BLaER1 treated with 17β-estradiol and CSF1 and Interleukin-3, amounts not matched to agents 10 nM and 100 nM (cell line): ENCODE measurements around the gene RABGAP1L.

Experiments used
- H3K27ac ChIP-seq, 11 experiments: shearing (Covaris generic); formaldehyde crosslinking; 2 replicates each; pipeline ENCODE4 v1.8.1; 2022
- H3K27me3 ChIP-seq, 11 experiments: shearing (Covaris generic); formaldehyde crosslinking; 2 replicates each; pipeline ENCODE4 v1.8.1; 2022
- H3K36me3 ChIP-seq, 11 experiments: shearing (Covaris generic); formaldehyde crosslinking; 2 replicates each; pipeline ENCODE4 v1.8.1; 2022
- H3K4me1 ChIP-seq, 10 experiments: shearing (Covaris generic); formaldehyde crosslinking; 2 replicates each; pipeline ENCODE4 v1.8.1; 2022
- H3K4me2 ChIP-seq, 11 experiments: shearing (Covaris generic); formaldehyde crosslinking; 2 replicates each; pipeline ENCODE4 v1.8.1; 2022
- H3K4me3 ChIP-seq, 10 experiments: shearing (Covaris generic); formaldehyde crosslinking; 2 replicates each; pipeline ENCODE4 v1.8.1; 2022
- H3K9ac ChIP-seq, 11 experiments: shearing (Covaris generic); formaldehyde crosslinking; 2 replicates each; pipeline ENCODE4 v1.8.1; 2022
- H3K9me3 ChIP-seq, 11 experiments: shearing (Covaris generic); formaldehyde crosslinking; replicated peaks in 1 of 11; 2 replicates each; pipeline ENCODE4 v1.8.1; 2022
- H4K20me1 ChIP-seq, 11 experiments: shearing (Covaris generic); formaldehyde crosslinking; 2 replicates each; pipeline ENCODE4 v1.8.1; 2022
- Cebpa-rat ChIP-seq, 11 experiments: shearing (Covaris generic); IDR thresholded peaks; 2 replicates each; pipeline ENCODE4 v1.8.1; 2022

Gene RABGAP1L

DNA sequence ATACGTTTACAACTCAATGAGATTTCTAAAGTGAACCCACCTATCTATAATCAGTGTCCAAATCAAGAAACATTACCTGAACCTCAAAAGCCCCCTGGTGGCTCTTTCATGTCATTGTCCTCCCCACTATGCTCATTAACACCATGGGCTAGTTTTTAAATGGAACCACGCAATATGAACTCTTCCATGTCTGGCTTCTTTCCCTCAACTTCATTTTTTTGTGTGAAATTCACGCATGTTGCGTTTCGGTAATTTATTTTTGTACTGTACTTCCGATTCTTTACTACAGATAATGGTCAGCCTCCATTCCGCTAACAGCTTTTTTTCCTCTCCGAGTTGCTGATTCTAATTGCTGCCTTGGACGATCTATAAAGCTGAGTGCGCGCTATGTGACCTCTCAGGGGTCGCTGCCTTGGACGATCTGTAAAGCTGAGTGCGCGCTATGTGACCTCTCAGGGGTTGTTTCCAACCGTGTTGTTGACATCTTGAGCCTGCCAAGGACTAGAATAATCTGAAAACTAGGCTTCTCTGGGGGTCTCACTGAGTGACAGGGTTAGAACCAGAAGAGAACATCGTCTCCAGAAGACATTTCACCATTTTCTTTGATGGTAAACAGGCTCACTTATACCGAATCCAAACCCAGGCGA is 839.4 kb downstream of the RABGAP1L start:
- TF ChIP-seq Cebpa-rat (IDR thresholded peaks at IDR 0.05) = no peak
- peak overlapping the region; percentile 95 to 100 (median 98) for H3K27ac ChIP-seq
- no peaks in the 10 kb centered on the region; a peak in 4 of 22 replicates for H3K9me3 ChIP-seq
- peak overlapping the region; percentile 88 to 100 (median 96) for H3K9ac ChIP-seq
- H3K4me3 ChIP-seq = peak overlapping the region; percentile 84 to 99 (median 96)
- H3K27me3 ChIP-seq = no peaks in the 10 kb centered on the region
- peaks cover 23 to 44% (median 39%) of the 10 kb centered on the region in 10 experiments for H3K4me1 ChIP-seq
- H3K4me2 ChIP-seq = peak overlapping the region; percentile 78 to 90 (median 87)
- peaks cover 0 to 56% (median 17%) of the 10 kb centered on the region in 11 experiments; a peak in 10 of 22 replicates for H3K36me3 ChIP-seq
- peaks cover 22 to 37% (median 31%) of the 10 kb centered on the region in 11 experiments; a peak in 21 of 22 replicates for H4K20me1 ChIP-seq

DNA sequence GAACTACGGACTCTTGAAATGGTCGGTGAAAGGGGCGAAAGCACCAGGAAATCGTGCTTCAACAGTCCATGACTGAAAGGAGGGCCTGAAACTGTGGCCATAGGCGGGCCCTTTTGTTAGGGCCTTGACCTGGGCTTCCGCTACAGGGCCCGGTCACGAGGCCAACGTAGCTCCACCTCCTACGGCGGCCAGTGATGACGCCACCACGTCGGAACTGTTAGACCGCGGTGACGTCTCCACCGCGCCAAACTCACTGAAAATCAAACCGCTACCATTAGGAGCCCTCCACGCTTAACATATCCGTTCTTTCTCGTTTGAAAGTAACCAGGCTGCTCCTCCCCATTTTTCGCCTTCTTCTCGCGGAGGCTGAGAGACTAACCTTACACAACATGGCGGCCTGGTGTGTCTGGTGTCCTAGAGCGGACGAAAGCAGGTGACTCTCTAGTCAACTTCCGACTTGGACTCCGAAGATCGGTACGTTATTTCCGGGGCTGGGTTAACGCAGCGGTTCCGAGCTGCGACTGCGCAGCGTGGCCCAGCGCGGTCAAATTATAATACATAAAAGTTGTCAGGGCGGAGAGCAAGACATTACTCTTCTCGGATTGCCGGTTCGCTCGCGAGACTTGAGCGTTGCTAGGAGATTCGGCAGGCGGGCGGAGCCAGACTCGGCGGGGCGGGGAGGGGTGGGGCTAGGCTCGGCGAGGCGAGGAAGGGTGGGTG is 840.1 kb downstream of the RABGAP1L start:
- Histone ChIP-seq H3K27ac (peak overlapping the region; percentile 95 to 100 (median 98)), H3K27me3 (no peaks in the 10 kb centered on the region), H4K20me1 (peaks cover 29 to 44% (median 38%) of the 10 kb centered on the region in 11 experiments; a peak in 21 of 22 replicates), H3K4me1 (peaks cover 23 to 51% (median 41%) of the 10 kb centered on the region in 10 experiments), H3K36me3 (peaks cover 0 to 55% (median 17%) of the 10 kb centered on the region in 11 experiments; a peak in 14 of 22 replicates), H3K4me3 (peak overlapping the region; percentile 84 to 99 (median 96)), H3K4me2 (peak overlapping the region; percentile 78 to 90 (median 87)), H3K9me3 (no peaks in the 10 kb centered on the region; a peak in 4 of 22 replicates), H3K9ac (peak overlapping the region; percentile 88 to 100 (median 96))
- peak in 2 of 11 experiments; percentile 15 to 19; a peak in 1 of 22 replicates for TF ChIP-seq Cebpa-rat (IDR thresholded peaks at IDR 0.05)

DNA sequence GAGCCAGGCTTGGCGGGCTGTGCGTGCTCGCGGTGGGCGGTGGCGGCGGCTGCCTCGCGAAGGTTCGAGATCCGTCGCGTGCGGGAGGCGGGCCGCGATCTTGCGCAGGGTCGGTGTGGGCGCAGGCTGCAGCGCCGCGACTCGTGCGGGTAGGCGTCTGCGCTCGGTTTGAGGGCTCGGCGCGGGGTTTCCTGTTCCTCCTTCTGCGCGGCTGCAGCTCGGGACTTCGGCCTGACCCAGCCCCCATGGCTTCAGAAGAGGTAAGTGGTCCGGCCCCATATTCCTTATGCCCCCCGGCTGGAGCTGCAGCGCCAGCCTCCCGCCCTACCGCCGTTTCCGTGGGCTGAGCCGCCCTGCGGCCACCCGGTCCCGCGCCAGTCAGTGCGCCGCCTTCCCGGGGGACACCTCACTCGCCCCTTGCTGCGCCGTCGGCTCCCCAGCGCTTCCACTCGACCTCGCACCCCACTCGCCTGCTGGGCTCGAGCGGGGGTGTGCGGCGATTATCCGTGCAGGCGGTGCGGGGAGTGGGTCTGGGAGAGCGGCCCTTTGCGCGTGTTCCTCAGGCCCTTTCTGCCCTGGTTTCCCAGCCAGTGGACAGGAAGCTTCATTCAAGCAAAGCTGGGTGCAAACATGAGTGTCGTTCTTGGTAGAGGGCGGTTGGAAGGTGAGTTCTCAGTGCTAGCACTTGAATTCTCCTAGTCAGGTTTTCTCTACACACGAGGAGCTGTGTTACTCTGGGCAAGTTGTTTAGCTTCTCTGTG is 840.8 kb downstream of the RABGAP1L start, which contains the start of gene CACYBP:
Gene CACYBP (plus strand): TSS at position 12 of the 761 bp plus-strand sequence. CDS start 234 bp downstream, at position 246.
- peaks cover 32 to 51% (median 45%) of the 10 kb centered on the region in 11 experiments; a peak in 21 of 22 replicates for H4K20me1 ChIP-seq
- H3K9ac ChIP-seq = peak within 1 kb of the TSS; percentile 88 to 100 (median 96)
- H3K36me3 ChIP-seq = peaks cover 3 to 56% (median 24%) of the 10 kb centered on the region in 11 experiments; a peak in 21 of 22 replicates
- H3K4me2 ChIP-seq = peak within 1 kb of the TSS; percentile 83 to 90 (median 88)
- no peaks in the 10 kb centered on the region; a peak in 4 of 22 replicates for H3K9me3 ChIP-seq
- no peaks in the 10 kb centered on the region for H3K27me3 ChIP-seq
- H3K4me1 ChIP-seq = peaks cover 23 to 54% (median 43%) of the 10 kb centered on the region in 10 experiments
- peak within 1 kb of the TSS; percentile 95 to 100 (median 98) for H3K27ac ChIP-seq
- H3K4me3 ChIP-seq = peak within 1 kb of the TSS; percentile 84 to 99 (median 96)
- no peak for TF ChIP-seq Cebpa-rat (IDR thresholded peaks at IDR 0.05)

DNA sequence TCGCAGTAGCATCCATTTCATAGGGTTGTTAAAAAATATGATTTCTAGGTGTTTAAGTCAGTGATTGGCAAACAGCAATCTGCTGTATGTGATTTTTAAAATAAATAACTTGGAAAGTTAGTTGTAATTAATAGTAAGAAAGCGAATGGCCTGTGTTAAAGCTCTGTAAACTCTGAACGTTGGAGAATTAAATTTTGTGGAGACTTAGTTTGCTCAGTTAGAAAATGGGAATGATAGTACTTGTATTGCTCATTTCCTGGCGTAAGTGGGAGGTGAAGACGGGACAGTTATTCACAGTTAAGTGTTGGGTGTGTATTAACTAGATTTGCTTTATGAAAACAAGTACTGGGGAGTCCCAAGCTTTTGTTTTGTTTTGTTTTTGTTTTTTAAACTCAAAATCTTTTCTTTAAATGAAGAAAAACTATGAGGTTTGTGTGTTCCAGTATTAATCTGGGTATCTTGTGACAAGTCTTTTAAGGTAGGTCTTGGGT is 841.4 kb downstream of the RABGAP1L start:
- H3K4me3 ChIP-seq = peak overlapping the region; percentile 84 to 99 (median 96)
- H4K20me1 ChIP-seq = peaks cover 37 to 57% (median 50%) of the 10 kb centered on the region in 11 experiments; a peak in 21 of 22 replicates
- H3K27ac ChIP-seq = peak overlapping the region; percentile 64 to 99 (median 97)
- H3K4me1 ChIP-seq = peaks cover 23 to 58% (median 43%) of the 10 kb centered on the region in 10 experiments
- H3K9ac ChIP-seq = peak overlapping the region; percentile 88 to 99 (median 95)
- peaks cover 10 to 56% (median 30%) of the 10 kb centered on the region in 11 experiments; a peak in 21 of 22 replicates for H3K36me3 ChIP-seq
- H3K27me3 ChIP-seq = no peaks in the 10 kb centered on the region
- TF ChIP-seq Cebpa-rat (IDR thresholded peaks at IDR 0.05) = no peak
- peak overlapping the region; percentile 73 to 89 (median 80) for H3K4me2 ChIP-seq
- H3K9me3 ChIP-seq = no peaks in the 10 kb centered on the region; a peak in 4 of 22 replicates

DNA sequence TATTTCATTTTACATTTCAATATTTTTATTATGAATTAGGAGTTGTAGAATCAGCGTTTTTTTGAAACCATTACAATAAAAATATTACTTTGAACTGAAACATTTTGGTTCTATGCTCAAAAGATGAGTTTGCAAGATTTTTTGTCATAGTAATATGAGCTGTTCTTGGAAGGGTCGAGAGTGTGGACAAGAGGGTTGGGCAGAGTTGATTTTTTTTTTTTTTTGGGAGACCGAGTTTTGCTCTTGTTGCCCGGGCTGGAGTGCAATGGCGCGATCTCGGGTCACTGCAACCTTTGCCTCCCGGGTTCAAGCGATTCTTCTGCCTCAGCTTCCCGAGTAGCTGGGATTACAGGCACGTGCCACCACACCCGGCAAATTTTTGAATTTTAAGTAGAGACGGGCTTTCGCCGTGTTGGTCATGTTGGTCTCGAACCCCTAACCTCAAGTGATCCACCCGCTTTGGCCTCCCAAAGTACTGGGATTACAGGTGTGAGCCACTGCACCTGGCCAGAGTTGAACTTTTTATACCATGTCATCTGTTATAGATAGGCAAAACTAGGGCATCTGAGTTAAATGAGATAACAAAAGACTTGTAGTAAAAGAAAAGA is 843.7 kb downstream of the RABGAP1L start:
- Histone ChIP-seq H3K4me1 (peaks cover 23 to 53% (median 41%) of the 10 kb centered on the region in 10 experiments), H3K4me2 (peak overlapping the region; percentile 16 to 89 (median 80); a peak in 18 of 22 replicates), H3K27ac (no peak overlapping the region), H3K36me3 (peaks cover 32 to 63% (median 43%) of the 10 kb centered on the region in 11 experiments), H3K9ac (no peak overlapping the region), H4K20me1 (peaks cover 50 to 80% (median 73%) of the 10 kb centered on the region in 11 experiments; a peak in 21 of 22 replicates), H3K27me3 (no peaks in the 10 kb centered on the region), H3K4me3 (no peak overlapping the region; a peak in 1 of 20 replicates), H3K9me3 (no peaks in the 10 kb centered on the region)
- no peak for TF ChIP-seq Cebpa-rat (IDR thresholded peaks at IDR 0.05)

DNA sequence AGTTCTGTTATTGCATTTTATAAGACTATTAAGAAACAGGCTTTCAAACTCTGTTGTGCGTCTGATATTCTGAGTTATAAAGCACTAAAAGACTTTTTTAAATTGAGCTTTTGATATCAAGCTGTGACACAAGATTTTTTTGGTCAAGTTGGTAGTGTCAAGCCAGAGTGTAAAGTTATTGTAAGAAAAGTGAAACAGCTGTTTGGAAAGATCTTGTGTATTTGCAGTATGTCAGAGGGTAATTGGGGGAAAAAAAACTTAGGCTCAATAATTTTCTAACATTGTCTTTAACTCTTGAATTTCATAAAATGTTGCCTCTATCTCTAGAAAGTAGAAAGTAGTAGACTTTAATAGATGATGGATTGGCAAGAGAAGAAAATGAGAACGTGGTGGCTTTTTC is 844.2 kb downstream of the RABGAP1L start:
- H3K9ac ChIP-seq = 0 out of 22 replicates have a peak overlapping the region, but pooled peaks of 1 of the 11 experiments have one; percentile 22
- no peak overlapping the region for H3K4me3 ChIP-seq
- no peaks in the 10 kb centered on the region for H3K27me3 ChIP-seq
- peak overlapping the region in 10 of 11 experiments; percentile 16 to 89 (median 79); a peak in 9 of 22 replicates for H3K4me2 ChIP-seq
- H3K9me3 ChIP-seq = no peaks in the 10 kb centered on the region
- peaks cover 37 to 68% (median 48%) of the 10 kb centered on the region in 11 experiments for H3K36me3 ChIP-seq
- TF ChIP-seq Cebpa-rat (IDR thresholded peaks at IDR 0.05) = no peak
- H4K20me1 ChIP-seq = peaks cover 50 to 85% (median 78%) of the 10 kb centered on the region in 11 experiments; a peak in 21 of 22 replicates
- no peak overlapping the region for H3K27ac ChIP-seq
- peaks cover 23 to 51% (median 36%) of the 10 kb centered on the region in 10 experiments for H3K4me1 ChIP-seq

DNA sequence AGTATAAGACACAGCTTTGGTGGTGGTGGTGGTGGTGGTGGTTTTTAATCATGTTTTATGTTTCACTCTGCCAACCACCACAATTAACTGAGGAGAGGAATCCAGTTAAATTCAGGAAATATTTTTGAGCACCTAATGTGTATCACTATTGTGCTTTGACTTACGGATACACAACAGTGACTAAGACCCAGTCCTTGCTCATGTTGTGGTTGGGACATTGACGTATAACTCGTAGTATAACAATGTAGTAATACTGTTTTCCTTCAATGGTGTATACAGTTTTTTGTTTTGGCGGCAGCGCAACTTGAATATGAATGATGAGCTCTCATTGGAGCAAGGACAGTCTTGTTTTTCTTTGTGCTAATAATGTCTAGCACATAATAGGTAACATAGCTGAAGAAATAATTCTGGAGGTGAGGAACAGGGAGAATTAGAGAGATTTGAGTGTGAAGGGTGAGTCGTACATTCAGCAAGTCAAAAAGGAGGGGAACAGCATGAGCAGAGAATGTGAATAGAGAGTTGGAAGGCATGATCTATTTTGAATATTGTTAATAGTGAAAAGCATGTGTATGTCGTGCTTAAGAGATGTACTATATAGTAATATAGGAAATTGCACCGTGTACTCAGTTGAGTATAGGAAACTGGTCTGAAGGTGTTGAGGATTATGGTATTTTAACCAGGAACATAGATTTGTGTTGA is 845.9 kb downstream of the RABGAP1L start:
- Histone ChIP-seq H4K20me1 (peaks cover 51 to 100% (median 94%) of the 10 kb centered on the region in 11 experiments; a peak in 21 of 22 replicates), H3K4me1 (peaks cover 19 to 46% (median 32%) of the 10 kb centered on the region in 10 experiments), H3K4me2 (peak overlapping the region in 1 of 11 experiments; percentile 89; a peak in 1 of 22 replicates), H3K4me3 (no peak overlapping the region), H3K36me3 (peaks cover 55 to 85% (median 65%) of the 10 kb centered on the region in 11 experiments), H3K27me3 (no peaks in the 10 kb centered on the region), H3K27ac (no peak overlapping the region), H3K9ac (no peak overlapping the region), H3K9me3 (no peaks in the 10 kb centered on the region)
- TF ChIP-seq Cebpa-rat (IDR thresholded peaks at IDR 0.05) = no peak
